Astrocyte (in vitro differentiated cells and primary cell): Measurements from ENCODE around the gene P2RY13. TPM values are rescaled to one million over a fixed set of nuclear protein-coding genes. Genes with fewer than 3 reads are reported as not detected.

ENCODE experiments used
- DNase-seq: peaks from one replicate; pipeline ENCODE4 v3.0.0-alpha.2; 2010; ENCODE audit warnings: low read depth
- FAIRE-seq: peaks from 2 replicates; lab custom pipeline; 2011; peaks lifted over from hg19 to GRCh38; lab: Jason Lieb, UNC
- H2AFZ ChIP-seq: 2 replicates; pipeline ENCODE4 v1.6.0; 2012; ENCODE audit warnings: low read depth, low read length, inconsistent platforms
- H3K27ac ChIP-seq: 2 replicates; pipeline ENCODE4 v1.5.1; 2011; ENCODE audit warnings: low read depth, low read length, inconsistent platforms
- H3K27me3 ChIP-seq: 2 replicates; pipeline ENCODE4 v1.6.0; 2011; ENCODE audit warnings: low read length, inconsistent platforms; ENCODE audit not compliant: insufficient read depth
- H3K36me3 ChIP-seq: 2 replicates; pipeline ENCODE4 v1.5.1; 2011; ENCODE audit warnings: low read length, inconsistent platforms; ENCODE audit not compliant: insufficient read depth
- H3K4me1 ChIP-seq: 2 replicates; pipeline ENCODE4 v1.5.1; 2011; ENCODE audit warnings: low read length, inconsistent platforms; ENCODE audit not compliant: insufficient read depth
- H3K4me2 ChIP-seq: 2 replicates; pipeline ENCODE4 v1.6.0; 2012; ENCODE audit warnings: low read length, inconsistent platforms
- H3K4me3 ChIP-seq: 2 replicates; pipeline ENCODE4 v1.5.1; 2011; ENCODE audit warnings: low read depth, mild to moderate bottlenecking, low read length, inconsistent platforms; ENCODE audit not compliant: insufficient read depth
- H3K79me2 ChIP-seq: 2 replicates; pipeline ENCODE4 v1.6.0; 2012; ENCODE audit warnings: mild to moderate bottlenecking, low read length, inconsistent platforms; ENCODE audit not compliant: insufficient read depth
- H3K9ac ChIP-seq: 2 replicates; pipeline ENCODE4 v1.6.0; 2012; ENCODE audit warnings: mild to moderate bottlenecking, low read length, inconsistent platforms
- H3K9me3 ChIP-seq: 2 replicates; pipeline ENCODE4 v1.5.1; 2012; ENCODE audit warnings: low read depth, mild to moderate bottlenecking, low read length, inconsistent platforms; ENCODE audit not compliant: insufficient read depth
- H4K20me1 ChIP-seq: 2 replicates; pipeline ENCODE4 v1.6.0; 2012; ENCODE audit warnings: low read length, inconsistent platforms; ENCODE audit not compliant: insufficient read depth
- H3K27ac Mint-ChIP-seq: one replicate; pipeline ENCODE4 v1.8.0; 2021; ENCODE audit warnings: mild to moderate bottlenecking, mixed read lengths; ENCODE audit not compliant: unreplicated experiment
- H3K27me3 Mint-ChIP-seq: one replicate; pipeline ENCODE4 v1.8.0; 2021; ENCODE audit warnings: low read depth, mixed read lengths; ENCODE audit not compliant: unreplicated experiment
- H3K36me3 Mint-ChIP-seq: one replicate; pipeline ENCODE4 v1.8.0; 2021; ENCODE audit warnings: low read depth, mixed read lengths; ENCODE audit not compliant: unreplicated experiment
- H3K4me1 Mint-ChIP-seq: one replicate; pipeline ENCODE4 v1.8.0; 2021; ENCODE audit warnings: low read depth, mixed read lengths; ENCODE audit not compliant: unreplicated experiment
- H3K4me3 Mint-ChIP-seq: one replicate; pipeline ENCODE4 v1.8.0; 2021; ENCODE audit warnings: mild to moderate bottlenecking, moderate library complexity, mixed read lengths; ENCODE audit not compliant: unreplicated experiment
- H3K9me3 Mint-ChIP-seq: one replicate; pipeline ENCODE4 v1.8.0; 2021; ENCODE audit warnings: mild to moderate bottlenecking, mixed read lengths; ENCODE audit not compliant: unreplicated experiment
- EZH2 ChIP-seq: IDR thresholded peaks from 2 replicates; pipeline ENCODE4 v1.6.1; 2012; ENCODE audit warnings: mild to moderate bottlenecking, low read length, inconsistent platforms; ENCODE audit not compliant: insufficient read depth
- total RNA-seq: library from RNA; stranded (reverse); gene quantifications from 2 replicates; pipeline ENCODE4 v1.2.1, GENCODE V29; 2021
- TF ChIP-seq, protein P1 (sequence below): IDR thresholded peaks from 2 replicates; pipeline ENCODE4 v1.5.1; 2011; ENCODE audit warnings: low read depth, mild to moderate bottlenecking, inconsistent platforms, low read length, moderate library complexity; ENCODE audit not compliant: insufficient read depth

P2RY13 gene
- total RNA-seq, 1 donor from 2014 or later: not detected

DNA sequence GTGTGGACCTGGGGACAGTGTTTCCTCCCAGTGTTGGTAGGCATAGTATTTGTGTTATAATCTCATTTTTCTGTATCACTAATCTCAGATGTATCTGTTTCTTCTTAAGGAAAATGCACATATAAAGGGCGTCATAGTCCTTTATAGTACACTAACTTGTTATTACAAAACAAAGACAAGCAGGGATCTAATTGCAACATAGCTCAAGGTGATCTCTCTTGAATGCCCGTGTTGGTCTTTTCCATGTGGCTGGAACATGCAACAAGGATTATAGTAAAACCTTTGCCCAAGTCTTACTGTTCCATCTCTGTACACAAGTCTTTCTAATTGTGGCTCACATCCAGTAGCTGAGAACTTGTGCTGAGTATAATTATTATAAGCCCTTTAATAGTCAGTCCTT, 9.2 kb downstream of the P2RY13 start:
- Histone ChIP-seq H3K9ac (no peak overlapping the region), H3K79me2 (no peaks in the 10 kb centered on the region), H4K20me1 (no peaks in the 10 kb centered on the region), H3K27me3 (no peaks in the 10 kb centered on the region), H3K4me3 (no peak overlapping the region), H3K27ac (no peak overlapping the region), H3K4me1 (peaks cover 3% of the 10 kb centered on the region), H2AFZ (no peak overlapping the region), H3K36me3 (no peaks in the 10 kb centered on the region), H3K9me3 (no peaks in the 10 kb centered on the region), H3K4me2 (no peak overlapping the region)
- DNase-seq (no peak), FAIRE-seq (peak; percentile 20)
- TF ChIP-seq, protein P1, sequence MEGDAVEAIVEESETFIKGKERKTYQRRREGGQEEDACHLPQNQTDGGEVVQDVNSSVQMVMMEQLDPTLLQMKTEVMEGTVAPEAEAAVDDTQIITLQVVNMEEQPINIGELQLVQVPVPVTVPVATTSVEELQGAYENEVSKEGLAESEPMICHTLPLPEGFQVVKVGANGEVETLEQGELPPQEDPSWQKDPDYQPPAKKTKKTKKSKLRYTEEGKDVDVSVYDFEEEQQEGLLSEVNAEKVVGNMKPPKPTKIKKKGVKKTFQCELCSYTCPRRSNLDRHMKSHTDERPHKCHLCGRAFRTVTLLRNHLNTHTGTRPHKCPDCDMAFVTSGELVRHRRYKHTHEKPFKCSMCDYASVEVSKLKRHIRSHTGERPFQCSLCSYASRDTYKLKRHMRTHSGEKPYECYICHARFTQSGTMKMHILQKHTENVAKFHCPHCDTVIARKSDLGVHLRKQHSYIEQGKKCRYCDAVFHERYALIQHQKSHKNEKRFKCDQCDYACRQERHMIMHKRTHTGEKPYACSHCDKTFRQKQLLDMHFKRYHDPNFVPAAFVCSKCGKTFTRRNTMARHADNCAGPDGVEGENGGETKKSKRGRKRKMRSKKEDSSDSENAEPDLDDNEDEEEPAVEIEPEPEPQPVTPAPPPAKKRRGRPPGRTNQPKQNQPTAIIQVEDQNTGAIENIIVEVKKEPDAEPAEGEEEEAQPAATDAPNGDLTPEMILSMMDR: no peak
- TF ChIP-seq EZH2: no peak
- Mint-ChIP-seq H3K4me3 (no peak overlapping the region), H3K9me3 (no peaks in the 10 kb centered on the region), H3K4me1 (peaks cover 16% of the 10 kb centered on the region), H3K36me3 (no peaks in the 10 kb centered on the region), H3K27me3 (no peaks in the 10 kb centered on the region), H3K27ac (no peak overlapping the region)

DNA sequence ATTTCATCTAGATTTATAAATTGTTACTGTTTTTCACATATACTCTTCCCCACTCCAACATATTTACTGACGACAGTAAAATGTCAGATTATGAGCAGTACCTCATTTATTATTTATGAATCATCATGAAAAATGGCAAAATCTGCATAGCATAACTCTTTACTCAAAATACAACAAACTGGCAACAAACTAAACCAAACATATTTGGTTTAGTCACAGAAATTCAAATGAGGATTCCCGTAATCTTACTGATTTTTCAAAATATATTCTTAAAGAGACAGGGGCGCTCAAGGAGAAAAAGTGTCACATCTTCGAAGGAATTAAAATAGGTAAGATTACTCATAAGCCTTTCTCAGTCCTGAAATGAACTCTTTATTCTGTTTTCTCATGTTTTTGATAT, 9.7 kb downstream of the P2RY13 start:
- DNase-seq (peak; percentile 36), FAIRE-seq (no peak)
- no peak overlapping the region for H3K27ac Mint-ChIP-seq
- Histone ChIP-seq H3K27ac (no peak overlapping the region), H3K4me3 (no peak overlapping the region), H4K20me1 (no peaks in the 10 kb centered on the region), H3K9me3 (no peaks in the 10 kb centered on the region), H3K79me2 (no peaks in the 10 kb centered on the region), H3K27me3 (no peaks in the 10 kb centered on the region), H3K4me2 (no peak overlapping the region), H3K4me1 (peaks cover 3% of the 10 kb centered on the region), H3K36me3 (no peaks in the 10 kb centered on the region), H2AFZ (no peak overlapping the region), H3K9ac (no peak overlapping the region)
- no peaks in the 10 kb centered on the region for H3K9me3 Mint-ChIP-seq
- peaks cover 3% of the 10 kb centered on the region for H3K36me3 Mint-ChIP-seq
- peaks cover 20% of the 10 kb centered on the region for H3K4me1 Mint-ChIP-seq
- TF ChIP-seq EZH2: no peak
- TF ChIP-seq, protein P1: no peak
- no peaks in the 10 kb centered on the region for H3K27me3 Mint-ChIP-seq
- H3K4me3 Mint-ChIP-seq: no peak overlapping the region

- Histone ChIP-seq H3K9me3 (no peaks in the 10 kb centered on the region), H4K20me1 (no peaks in the 10 kb centered on the region), H3K79me2 (no peaks in the 10 kb centered on the region), H3K4me2 (no peak overlapping the region), H3K27ac (no peak overlapping the region), H2AFZ (no peak overlapping the region), H3K4me1 (peaks cover 3% of the 10 kb centered on the region), H3K36me3 (no peaks in the 10 kb centered on the region), H3K4me3 (no peak overlapping the region), H3K9ac (no peak overlapping the region), H3K27me3 (no peaks in the 10 kb centered on the region)
- Mint-ChIP-seq H3K9me3 (no peaks in the 10 kb centered on the region), H3K4me1 (peaks cover 23% of the 10 kb centered on the region), H3K4me3 (no peak overlapping the region), H3K27me3 (no peaks in the 10 kb centered on the region), H3K27ac (no peak overlapping the region), H3K36me3 (peaks cover 3% of the 10 kb centered on the region)
- TF ChIP-seq, protein P1: no peak
- TF ChIP-seq EZH2: no peak
- no peak for FAIRE-seq
- DNase-seq: no peak
These were observed 10.4 kb downstream of the P2RY13 start for GRCh38 chr3:151318991-151319390.
